Upper lobe of left lung (tissue), 4 donors: ENCODE measurements around the gene KIF26B.

Experiments used
- POLR2A ChIP-seq, 4 donors: fragments of 450-650 bp; IDR thresholded peaks; one replicate each; pipeline ENCODE4 v1.5.1; 2016 to 2017; ENCODE audit warnings: antibody characterized with exemption in 4 of 4, mild to moderate bottlenecking in 2 of 4
- POLR2AphosphoS5 ChIP-seq, 2 donors: sonication (generic); formaldehyde crosslinking; IDR thresholded peaks; one replicate each; pipeline ENCODE4 v1.5.1; 2017; ENCODE audit warnings: antibody characterized with exemption in 2 of 2
- TF ChIP-seq, protein P1 (sequence below), 6 experiments: fragments of 450-650 bp in 4 of 6; fragments of 200-600 bp in 2 of 6; sonication (generic) in 2 of 6; IDR thresholded peaks; one replicate each; pipeline ENCODE4 v1.5.1; 2016 to 2019; ENCODE audit warnings: antibody characterized with exemption in 6 of 6

DNA sequence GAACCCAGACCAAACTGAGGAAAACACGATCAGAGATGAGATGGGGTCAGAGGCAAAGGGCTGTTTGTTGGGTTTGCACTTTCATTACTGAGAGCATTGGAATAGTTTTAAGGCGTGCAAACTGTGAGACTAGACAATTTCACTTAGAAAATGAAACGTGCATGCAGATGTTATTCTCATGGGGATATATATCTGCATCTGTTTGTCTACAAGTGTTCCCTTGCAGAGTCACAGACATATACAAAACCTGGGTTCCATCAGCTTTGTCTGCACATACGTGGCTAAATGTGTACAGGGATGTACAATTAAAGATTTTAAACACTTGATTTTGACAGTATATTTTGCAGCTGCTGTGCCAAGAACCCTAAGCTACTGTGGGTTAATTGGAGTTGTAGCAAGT, 355.4 kb downstream of the KIF26B start:
- TF ChIP-seq, protein P1, sequence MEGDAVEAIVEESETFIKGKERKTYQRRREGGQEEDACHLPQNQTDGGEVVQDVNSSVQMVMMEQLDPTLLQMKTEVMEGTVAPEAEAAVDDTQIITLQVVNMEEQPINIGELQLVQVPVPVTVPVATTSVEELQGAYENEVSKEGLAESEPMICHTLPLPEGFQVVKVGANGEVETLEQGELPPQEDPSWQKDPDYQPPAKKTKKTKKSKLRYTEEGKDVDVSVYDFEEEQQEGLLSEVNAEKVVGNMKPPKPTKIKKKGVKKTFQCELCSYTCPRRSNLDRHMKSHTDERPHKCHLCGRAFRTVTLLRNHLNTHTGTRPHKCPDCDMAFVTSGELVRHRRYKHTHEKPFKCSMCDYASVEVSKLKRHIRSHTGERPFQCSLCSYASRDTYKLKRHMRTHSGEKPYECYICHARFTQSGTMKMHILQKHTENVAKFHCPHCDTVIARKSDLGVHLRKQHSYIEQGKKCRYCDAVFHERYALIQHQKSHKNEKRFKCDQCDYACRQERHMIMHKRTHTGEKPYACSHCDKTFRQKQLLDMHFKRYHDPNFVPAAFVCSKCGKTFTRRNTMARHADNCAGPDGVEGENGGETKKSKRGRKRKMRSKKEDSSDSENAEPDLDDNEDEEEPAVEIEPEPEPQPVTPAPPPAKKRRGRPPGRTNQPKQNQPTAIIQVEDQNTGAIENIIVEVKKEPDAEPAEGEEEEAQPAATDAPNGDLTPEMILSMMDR (IDR thresholded peaks at IDR 0.05), result no peak
- TF ChIP-seq POLR2A (IDR thresholded peaks at IDR 0.05) (no peak), POLR2AphosphoS5 (IDR thresholded peaks at IDR 0.05) (no peak)
